ENCODE results near the gene UBN1. TPM values are rescaled to one million over a fixed set of nuclear protein-coding genes. Genes with fewer than 3 reads are reported as not detected.

The UBN1 gene
- total RNA-seq, 4 donors from 2014 or later, result 24.5 to 47.4 (median 29.2) TPM

GRCh38 chr16:4898811-4899473 is 51.7 kb downstream of the UBN1 start:
- H3K9me3 ChIP-seq, result peaks cover 0 to 9% (median 0%) of the 10 kb centered on the region in 4 donors
- TF ChIP-seq POLR2A (IDR thresholded peaks at IDR 0.05) (no peak), EP300 (IDR thresholded peaks at IDR 0.05) (no peak), CTCF (IDR thresholded peaks at IDR 0.05) (no peak)
- H3K27ac ChIP-seq, result no peak overlapping the region
- DNase-seq (ENCODE audit: low spot score in 2 of 2), result no peak
- H3K4me3 ChIP-seq, result no peak overlapping the region
- peaks cover 0 to 5% (median 0%) of the 10 kb centered on the region in 4 donors for H3K4me1 ChIP-seq
- 87 to 90% methylated on average over 20 to 21 of the region's 28 CpGs for WGBS, 2 donors
- H3K36me3 ChIP-seq, result peaks cover 0 to 66% (median 0%) of the 10 kb centered on the region in 3 donors
- peaks cover 0 to 8% of the 10 kb centered on the region in 2 donors for H3K27me3 ChIP-seq

- Histone ChIP-seq H3K4me3 (no peak overlapping the region), H3K9me3 (peaks cover 0 to 9% (median 0%) of the 10 kb centered on the region in 4 donors), H3K4me1 (peaks cover 0 to 5% (median 0%) of the 10 kb centered on the region in 4 donors), H3K36me3 (peaks cover 0 to 65% (median 0%) of the 10 kb centered on the region in 3 donors), H3K27ac (no peak overlapping the region), H3K27me3 (peaks cover 0 to 9% of the 10 kb centered on the region in 2 donors)
- DNase-seq (ENCODE audit: low spot score in 2 of 2), result no peak
- TF ChIP-seq POLR2A (IDR thresholded peaks at IDR 0.05) (no peak), CTCF (IDR thresholded peaks at IDR 0.05) (no peak), EP300 (IDR thresholded peaks at IDR 0.05) (no peak)
- WGBS, 2 donors, result 73% methylated on average over 6 of the region's 6 CpGs
Measured at GRCh38 chr16:4899474-4899846, 52.2 kb downstream of the UBN1 start.

- Histone ChIP-seq H3K27me3 (peaks cover 0 to 9% of the 10 kb centered on the region in 2 donors), H3K9me3 (peaks cover 0 to 9% (median 0%) of the 10 kb centered on the region in 4 donors), H3K4me1 (peaks cover 0 to 5% (median 0%) of the 10 kb centered on the region in 4 donors), H3K4me3 (no peak overlapping the region), H3K27ac (no peak overlapping the region), H3K36me3 (peaks cover 0 to 59% (median 0%) of the 10 kb centered on the region in 3 donors)
- WGBS, 2 donors, result 36% methylated on average over 8 of the region's 8 CpGs
- DNase-seq (ENCODE audit: low spot score in 2 of 2), result no peak
- peak in 1 of 2 donors; percentile 44 for TF ChIP-seq EP300 (IDR thresholded peaks at IDR 0.05)
- no peak for TF ChIP-seq POLR2A (IDR thresholded peaks at IDR 0.05)
- TF ChIP-seq CTCF (IDR thresholded peaks at IDR 0.05), result no peak
Measured at GRCh38 chr16:4900036-4900435, 52.8 kb downstream of the UBN1 start.

GRCh38 chr16:4900750-4901149 is 53.5 kb downstream of the UBN1 start:
- no peak for DNase-seq (ENCODE audit: low spot score in 2 of 2)

More at GRCh38 chr16:4900750-4901149, 53.5 kb downstream of the UBN1 start:
- Histone ChIP-seq H3K9me3 (peaks cover 0 to 9% (median 0%) of the 10 kb centered on the region in 4 donors), H3K36me3 (peaks cover 0 to 52% (median 0%) of the 10 kb centered on the region in 3 donors), H3K4me3 (no peak overlapping the region), H3K27me3 (peaks cover 0 to 9% of the 10 kb centered on the region in 2 donors), H3K4me1 (peaks cover 0 to 5% (median 0%) of the 10 kb centered on the region in 4 donors), H3K27ac (no peak overlapping the region)
- WGBS, 2 donors, result 83% methylated on average over 11 of the region's 11 CpGs
- TF ChIP-seq CTCF (IDR thresholded peaks at IDR 0.05) (no peak), EP300 (IDR thresholded peaks at IDR 0.05) (no peak), POLR2A (IDR thresholded peaks at IDR 0.05) (no peak)

All from tibial nerve (tissue), 4 donors.